ENCODE results near the gene ADAMTSL1.

Gene ADAMTSL1

DNA sequence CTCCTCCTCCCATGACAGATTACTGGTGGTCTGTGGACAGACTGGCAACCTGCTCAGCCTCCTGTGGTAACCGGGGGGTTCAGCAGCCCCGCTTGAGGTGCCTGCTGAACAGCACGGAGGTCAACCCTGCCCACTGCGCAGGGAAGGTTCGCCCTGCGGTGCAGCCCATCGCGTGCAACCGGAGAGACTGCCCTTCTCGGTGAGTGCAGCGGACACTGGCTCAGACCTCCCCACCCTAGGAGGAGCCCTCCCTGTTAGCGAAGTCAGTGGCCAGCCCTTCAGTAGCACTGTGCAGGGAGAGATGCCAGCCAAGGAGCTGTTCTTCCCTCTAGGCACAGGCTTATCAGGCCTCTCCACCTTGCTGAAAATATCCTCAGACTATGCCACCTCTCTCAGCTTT lies 415.6 kb downstream of the ADAMTSL1 start:
- TF ChIP-seq, protein P1, sequence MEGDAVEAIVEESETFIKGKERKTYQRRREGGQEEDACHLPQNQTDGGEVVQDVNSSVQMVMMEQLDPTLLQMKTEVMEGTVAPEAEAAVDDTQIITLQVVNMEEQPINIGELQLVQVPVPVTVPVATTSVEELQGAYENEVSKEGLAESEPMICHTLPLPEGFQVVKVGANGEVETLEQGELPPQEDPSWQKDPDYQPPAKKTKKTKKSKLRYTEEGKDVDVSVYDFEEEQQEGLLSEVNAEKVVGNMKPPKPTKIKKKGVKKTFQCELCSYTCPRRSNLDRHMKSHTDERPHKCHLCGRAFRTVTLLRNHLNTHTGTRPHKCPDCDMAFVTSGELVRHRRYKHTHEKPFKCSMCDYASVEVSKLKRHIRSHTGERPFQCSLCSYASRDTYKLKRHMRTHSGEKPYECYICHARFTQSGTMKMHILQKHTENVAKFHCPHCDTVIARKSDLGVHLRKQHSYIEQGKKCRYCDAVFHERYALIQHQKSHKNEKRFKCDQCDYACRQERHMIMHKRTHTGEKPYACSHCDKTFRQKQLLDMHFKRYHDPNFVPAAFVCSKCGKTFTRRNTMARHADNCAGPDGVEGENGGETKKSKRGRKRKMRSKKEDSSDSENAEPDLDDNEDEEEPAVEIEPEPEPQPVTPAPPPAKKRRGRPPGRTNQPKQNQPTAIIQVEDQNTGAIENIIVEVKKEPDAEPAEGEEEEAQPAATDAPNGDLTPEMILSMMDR (IDR thresholded peaks at IDR 0.05; ENCODE audit: low read depth, low read length, missing control alignments), result no peak
- no peak overlapping the region for H3K4me3 ChIP-seq (ENCODE audit: low read depth, low read length)
- no peak for DNase-seq (ENCODE audit: low read depth)
- in situ Hi-C loops (cut with HindIII; ENCODE audit: low sequenced_read_pairs), result no loop called here

DNA sequence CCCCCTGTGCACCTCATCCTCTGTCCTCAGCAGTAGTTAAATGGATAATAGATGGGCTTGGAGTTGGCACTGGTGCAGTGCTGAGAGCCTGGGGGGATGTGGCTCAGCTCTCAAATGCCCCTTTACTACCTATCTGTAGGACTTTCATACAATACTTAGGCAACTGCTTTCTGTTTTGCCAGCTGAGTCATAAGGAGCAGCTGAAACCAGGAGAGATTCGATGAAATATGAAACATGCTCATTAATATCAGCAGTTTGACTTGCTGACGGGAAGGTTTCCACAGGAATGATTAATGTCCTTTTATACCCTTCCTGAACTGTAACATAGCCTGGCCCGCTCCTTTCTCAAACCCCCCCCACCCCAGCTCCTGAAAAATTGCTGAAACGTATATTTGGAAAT lies 416.4 kb downstream of the ADAMTSL1 start:
- TF ChIP-seq, protein P1 (IDR thresholded peaks at IDR 0.05; ENCODE audit: low read depth, low read length, missing control alignments), result no peak
- no peak overlapping the region for H3K4me3 ChIP-seq (ENCODE audit: low read depth, low read length)
- in situ Hi-C loops (cut with HindIII; ENCODE audit: low sequenced_read_pairs), result no loop called here
- no peak for DNase-seq (ENCODE audit: low read depth)

DNA sequence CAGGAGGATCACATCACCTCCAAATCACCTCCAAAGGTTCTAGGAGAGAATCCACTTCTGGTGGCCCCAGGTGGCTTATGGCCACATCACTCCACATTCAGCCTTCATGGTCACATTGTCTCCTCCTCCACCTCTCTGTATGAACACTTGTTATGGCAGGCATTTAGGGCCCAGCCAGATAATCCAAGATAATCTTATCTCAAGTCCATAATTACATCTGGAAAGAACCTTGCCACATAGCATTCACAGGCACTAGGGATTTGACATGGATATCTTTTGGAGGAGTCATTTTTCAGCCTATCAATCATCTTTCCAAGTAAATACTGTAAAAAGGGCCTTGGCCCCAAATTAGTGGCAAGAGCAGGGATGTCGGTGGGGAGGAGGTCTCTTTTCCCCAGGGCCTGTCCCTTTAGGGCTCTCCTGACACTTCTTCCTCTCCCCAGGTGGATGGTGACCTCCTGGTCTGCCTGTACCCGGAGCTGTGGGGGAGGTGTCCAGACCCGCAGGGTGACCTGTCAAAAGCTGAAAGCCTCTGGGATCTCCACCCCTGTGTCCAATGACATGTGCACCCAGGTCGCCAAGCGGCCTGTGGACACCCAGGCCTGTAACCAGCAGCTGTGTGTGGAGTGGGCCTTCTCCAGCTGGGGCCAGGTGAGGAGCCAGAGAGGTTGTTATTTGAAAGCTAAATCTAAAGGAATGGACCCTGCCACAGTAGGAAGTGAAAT lies 418.2 kb downstream of the ADAMTSL1 start:
- in situ Hi-C loops (cut with HindIII; ENCODE audit: low sequenced_read_pairs), result no loop called here
- no peak for DNase-seq (ENCODE audit: low read depth)
- no peak overlapping the region for H3K4me3 ChIP-seq (ENCODE audit: low read depth, low read length)
- TF ChIP-seq, protein P1 (IDR thresholded peaks at IDR 0.05; ENCODE audit: low read depth, low read length, missing control alignments), result no peak

DNA sequence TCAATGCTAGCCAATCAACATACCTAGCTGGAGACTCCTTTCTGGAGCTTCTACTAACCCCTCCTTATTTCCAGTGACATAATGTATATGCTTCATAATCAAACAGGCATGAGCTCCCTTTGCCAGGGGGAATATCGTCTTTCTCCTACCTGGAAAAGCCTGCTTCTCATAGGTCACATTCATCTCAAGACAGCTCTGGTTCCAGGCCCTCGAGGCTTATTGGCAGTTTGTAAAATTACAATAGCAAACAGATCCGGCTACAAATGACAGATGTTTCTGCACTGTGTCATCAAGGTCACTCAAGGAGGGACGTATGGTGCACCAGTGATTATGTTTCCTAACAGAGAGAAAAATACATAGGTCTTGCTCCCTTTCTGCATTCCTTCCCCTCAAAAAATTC lies 419.1 kb downstream of the ADAMTSL1 start:
- no peak for DNase-seq (ENCODE audit: low read depth)
- in situ Hi-C loops (cut with HindIII; ENCODE audit: low sequenced_read_pairs), result no loop called here
- TF ChIP-seq, protein P1 (IDR thresholded peaks at IDR 0.05; ENCODE audit: low read depth, low read length, missing control alignments), result no peak
- no peak overlapping the region for H3K4me3 ChIP-seq (ENCODE audit: low read depth, low read length)

DNA sequence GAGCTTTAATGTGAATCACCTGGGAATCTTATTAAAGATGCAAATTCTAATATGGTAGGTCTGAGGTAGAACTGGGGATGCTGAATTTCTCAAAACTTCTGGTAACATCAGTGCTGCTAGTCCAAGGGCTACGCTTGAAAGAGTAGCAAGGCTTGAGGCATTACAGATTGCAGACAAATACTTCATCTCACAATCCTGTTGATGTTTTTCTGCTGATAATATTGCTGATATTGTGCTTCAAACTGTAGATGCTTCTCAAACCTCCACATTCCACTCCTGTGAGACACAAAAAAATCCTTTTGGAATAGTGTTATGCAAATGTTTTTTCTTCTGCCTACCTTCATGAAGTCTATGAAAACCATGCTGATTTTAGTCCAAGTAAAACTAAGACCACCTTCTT lies 419.5 kb downstream of the ADAMTSL1 start:
- no peak overlapping the region for H3K4me3 ChIP-seq (ENCODE audit: low read depth, low read length)
- TF ChIP-seq, protein P1 (IDR thresholded peaks at IDR 0.05; ENCODE audit: low read depth, low read length, missing control alignments), result no peak
- DNase-seq (ENCODE audit: low read depth), result no peak
- in situ Hi-C loops (cut with HindIII; ENCODE audit: low sequenced_read_pairs), result no loop called here

DNA sequence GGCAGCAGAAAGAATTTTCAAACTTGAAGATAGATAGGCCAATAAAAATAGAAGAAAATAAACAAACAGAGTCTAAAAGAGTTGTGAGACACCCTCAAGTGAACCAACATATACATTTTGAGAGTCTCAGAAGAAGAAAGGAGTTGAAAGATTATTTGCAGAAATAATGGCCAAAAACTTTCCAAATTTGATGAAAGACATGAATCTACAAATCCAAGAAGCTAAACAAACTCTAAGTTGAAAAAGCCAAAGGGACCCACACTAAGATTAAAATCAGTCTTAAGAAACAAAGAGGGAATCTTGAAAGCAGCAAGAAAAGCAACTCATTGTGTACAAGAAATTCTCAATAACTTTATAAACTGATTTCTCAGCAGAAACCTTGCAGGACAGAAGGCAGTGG lies 422.1 kb downstream of the ADAMTSL1 start:
- TF ChIP-seq, protein P1 (IDR thresholded peaks at IDR 0.05; ENCODE audit: low read depth, low read length, missing control alignments), result no peak
- in situ Hi-C loops (cut with HindIII; ENCODE audit: low sequenced_read_pairs), result no loop called here
- H3K4me3 ChIP-seq (ENCODE audit: low read depth, low read length), result no peak overlapping the region
- DNase-seq (ENCODE audit: low read depth), result no peak
